ENCODE results near the gene COBL. TPM values are rescaled to one million over a fixed set of nuclear protein-coding genes. Genes with fewer than 3 reads are reported as not detected.

The COBL gene
- total and polyA plus RNA-seq, 9 of the 15 experiments (the other 6 are each of a cell fraction or from before 2014, with no cell fraction given) = 0.01 to 2.4 (median 0.09) TPM; not detected in 3

DNA sequence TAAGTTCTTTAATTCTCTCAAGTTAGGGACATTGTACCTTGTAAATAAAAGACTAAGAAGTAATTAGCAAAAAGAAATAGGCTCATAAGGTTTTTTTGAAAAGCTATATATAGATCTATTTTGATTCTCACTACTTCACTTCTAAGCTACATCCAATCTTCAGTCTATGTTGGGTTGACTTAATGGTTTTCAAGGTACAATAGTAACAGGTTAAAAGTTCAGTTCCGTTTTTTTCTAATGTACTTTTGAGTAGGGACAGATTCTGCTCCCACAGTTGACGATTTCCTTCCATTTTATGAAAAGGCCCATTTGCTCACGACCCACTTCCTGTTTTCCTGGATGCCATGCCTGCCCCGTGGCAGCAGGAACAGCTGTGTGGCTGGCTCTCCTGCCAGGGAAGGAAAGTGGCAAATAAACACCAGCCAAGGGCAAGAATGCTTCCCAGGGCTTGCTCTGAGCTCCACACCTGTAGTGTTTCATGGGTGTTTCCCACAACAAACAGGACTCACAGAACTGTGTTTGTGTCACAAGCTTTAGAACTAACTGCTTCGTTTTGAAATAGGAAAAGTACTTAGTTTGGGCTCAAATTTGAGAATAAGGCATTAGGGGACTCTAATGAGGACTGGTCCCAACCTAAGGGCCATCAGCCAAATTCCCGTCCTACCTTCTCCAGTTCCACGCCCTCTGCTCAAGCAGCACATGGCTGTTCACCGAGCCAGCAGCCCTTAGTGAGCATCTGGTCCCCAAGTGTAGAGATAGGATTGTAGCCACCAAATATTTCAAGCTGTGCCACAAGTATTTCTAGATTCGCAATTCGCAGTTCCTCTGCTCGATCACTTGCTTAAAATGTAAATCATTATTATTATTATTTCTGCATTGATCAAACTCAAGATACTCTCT lies 240.7 kb downstream of the COBL start:
- BruUV-seq (replicated peaks) = no TSS peak
- Histone ChIP-seq H3K4me3 (no peak overlapping the region), H3K9me1 (ENCODE audit: control insufficient read depth, insufficient read depth, low read length) (no peaks in the 10 kb centered on the region), H3K79me2 (ENCODE audit: control insufficient read depth, insufficient read depth, low read length) (no peaks in the 10 kb centered on the region), H3K27ac (ENCODE audit: extremely low read depth, low read depth, low read length) (no peak overlapping the region), H3K9ac (ENCODE audit: insufficient read depth in 1 of 2, low read depth in 2 of 2, low read length in 2 of 2) (no peak overlapping the region), H4K20me1 (replicated peaks; ENCODE audit: control insufficient read depth, insufficient read depth, low read length) (no peaks in the 10 kb centered on the region), H3K9me3 (replicated peaks; ENCODE audit: control insufficient read depth, insufficient read depth, low read depth, low read length) (no peaks in the 10 kb centered on the region), H3K4me2 (ENCODE audit: insufficient read depth, low read length) (no peak overlapping the region), H3K4me1 (replicated peaks in 1 of 2; ENCODE audit: control insufficient read depth in 2 of 2, insufficient read depth in 2 of 2, low read length in 2 of 2) (no peaks in the 10 kb centered on the region), H3K36me3 (ENCODE audit: control insufficient read depth, insufficient read depth, low read length) (no peaks in the 10 kb centered on the region), H3K27me3 (ENCODE audit: control insufficient read depth in 2 of 2, insufficient read depth in 2 of 2, low read length in 2 of 2) (peaks cover 0 to 17% of the 10 kb centered on the region in 2 experiments; a peak in 2 of 5 replicates), H2AFZ (ENCODE audit: low read depth, low read length) (no peak overlapping the region)
- in situ Hi-C loops (cut with MboI) = no loop called here
- TF ChIP-seq SPI1 (IDR thresholded peaks at IDR 0.05; ENCODE audit: borderline replicate concordance, low read depth, low read length) = peak; percentile 68; the same call in 1 of the 2 replicates
- TF ChIP-seq NCOA1 (IDR thresholded peaks at IDR 0.05; ENCODE audit: low read depth) = no peak
- intact Hi-C loops (cut with micrococcal nuclease) = no loop called here
- POLR2A ChIA-PET = no interaction called here
- WGBS (ENCODE audit: insufficient coverage, low coverage, missing lambda C conversion rate) = 1% methylated on average over 11 of the region's 11 CpGs
- CTCF ChIA-PET (ENCODE audit: low intra/inter-chr PET ratio) = no interaction called here
- no peak for FAIRE-seq
- no peak for ATAC-seq
- DNase-seq (ENCODE audit: extremely low read depth in 1 of 4, low spot score in 3 of 4) = no peak

- Histone ChIP-seq H3K4me3 (no peak overlapping the region), H3K9me1 (ENCODE audit: control insufficient read depth, insufficient read depth, low read length) (no peaks in the 10 kb centered on the region), H2AFZ (ENCODE audit: low read depth, low read length) (no peak overlapping the region), H3K4me1 (replicated peaks in 1 of 2; ENCODE audit: control insufficient read depth in 2 of 2, insufficient read depth in 2 of 2, low read length in 2 of 2) (no peaks in the 10 kb centered on the region), H3K27ac (ENCODE audit: extremely low read depth, low read depth, low read length) (no peak overlapping the region), H3K9me3 (replicated peaks; ENCODE audit: control insufficient read depth, insufficient read depth, low read depth, low read length) (no peaks in the 10 kb centered on the region), H3K79me2 (ENCODE audit: control insufficient read depth, insufficient read depth, low read length) (no peaks in the 10 kb centered on the region), H3K36me3 (ENCODE audit: control insufficient read depth, insufficient read depth, low read length) (no peaks in the 10 kb centered on the region), H3K4me2 (ENCODE audit: insufficient read depth, low read length) (no peak overlapping the region), H3K27me3 (ENCODE audit: control insufficient read depth in 2 of 2, insufficient read depth in 2 of 2, low read length in 2 of 2) (peaks cover 0 to 7% of the 10 kb centered on the region in 2 experiments; a peak in 2 of 5 replicates), H3K9ac (ENCODE audit: insufficient read depth in 1 of 2, low read depth in 2 of 2, low read length in 2 of 2) (no peak overlapping the region), H4K20me1 (replicated peaks; ENCODE audit: control insufficient read depth, insufficient read depth, low read length) (no peaks in the 10 kb centered on the region)
- ATAC-seq (no peak), FAIRE-seq (no peak), DNase-seq (ENCODE audit: extremely low read depth in 1 of 4, low spot score in 3 of 4) (no peak)
- TF ChIP-seq, protein P1, sequence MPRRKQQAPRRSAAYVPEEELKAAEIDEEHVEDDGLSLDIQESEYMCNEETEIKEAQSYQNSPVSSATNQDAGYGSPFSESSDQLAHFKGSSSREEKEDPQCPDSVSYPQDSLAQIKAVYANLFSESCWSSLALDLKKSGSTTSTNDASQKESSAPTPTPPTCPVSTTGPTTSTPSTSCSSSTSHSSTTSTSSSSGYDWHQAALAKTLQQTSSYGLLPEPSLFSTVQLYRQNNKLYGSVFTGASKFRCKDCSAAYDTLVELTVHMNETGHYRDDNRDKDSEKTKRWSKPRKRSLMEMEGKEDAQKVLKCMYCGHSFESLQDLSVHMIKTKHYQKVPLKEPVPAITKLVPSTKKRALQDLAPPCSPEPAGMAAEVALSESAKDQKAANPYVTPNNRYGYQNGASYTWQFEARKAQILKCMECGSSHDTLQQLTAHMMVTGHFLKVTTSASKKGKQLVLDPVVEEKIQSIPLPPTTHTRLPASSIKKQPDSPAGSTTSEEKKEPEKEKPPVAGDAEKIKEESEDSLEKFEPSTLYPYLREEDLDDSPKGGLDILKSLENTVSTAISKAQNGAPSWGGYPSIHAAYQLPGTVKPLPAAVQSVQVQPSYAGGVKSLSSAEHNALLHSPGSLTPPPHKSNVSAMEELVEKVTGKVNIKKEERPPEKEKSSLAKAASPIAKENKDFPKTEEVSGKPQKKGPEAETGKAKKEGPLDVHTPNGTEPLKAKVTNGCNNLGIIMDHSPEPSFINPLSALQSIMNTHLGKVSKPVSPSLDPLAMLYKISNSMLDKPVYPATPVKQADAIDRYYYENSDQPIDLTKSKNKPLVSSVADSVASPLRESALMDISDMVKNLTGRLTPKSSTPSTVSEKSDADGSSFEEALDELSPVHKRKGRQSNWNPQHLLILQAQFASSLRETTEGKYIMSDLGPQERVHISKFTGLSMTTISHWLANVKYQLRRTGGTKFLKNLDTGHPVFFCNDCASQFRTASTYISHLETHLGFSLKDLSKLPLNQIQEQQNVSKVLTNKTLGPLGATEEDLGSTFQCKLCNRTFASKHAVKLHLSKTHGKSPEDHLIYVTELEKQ (CRISPR knock-in tag; IDR thresholded peaks at IDR 0.05) = no peak
- no peak for TF ChIP-seq ZBTB49 (CRISPR knock-in tag; IDR thresholded peaks at IDR 0.05; ENCODE audit: borderline replicate concordance)
- TF ChIP-seq ZNF354B (CRISPR knock-in tag; IDR thresholded peaks at IDR 0.05) = no peak
- CTCF ChIA-PET (ENCODE audit: low intra/inter-chr PET ratio) = no interaction called here
- WGBS (ENCODE audit: insufficient coverage, low coverage, missing lambda C conversion rate) = 11% methylated on average over 8 of the region's 8 CpGs
- POLR2A ChIA-PET = no interaction called here
- BruUV-seq (replicated peaks) = no TSS peak
- intact Hi-C loops (cut with micrococcal nuclease) (no loop called here), in situ Hi-C loops (cut with MboI) (no loop called here)
Observed at GRCh38 chr7:51073171-51073570, 243.4 kb downstream of the COBL start.
